ENCODE results near the gene PHF24. TPM values are rescaled to one million over a fixed set of nuclear protein-coding genes. Genes with fewer than 3 reads are reported as not detected.

Gene PHF24
- total RNA-seq, 5 donors from 2014 or later (not counting 1 experiment from before 2014, with no cell fraction given): not detected

DNA sequence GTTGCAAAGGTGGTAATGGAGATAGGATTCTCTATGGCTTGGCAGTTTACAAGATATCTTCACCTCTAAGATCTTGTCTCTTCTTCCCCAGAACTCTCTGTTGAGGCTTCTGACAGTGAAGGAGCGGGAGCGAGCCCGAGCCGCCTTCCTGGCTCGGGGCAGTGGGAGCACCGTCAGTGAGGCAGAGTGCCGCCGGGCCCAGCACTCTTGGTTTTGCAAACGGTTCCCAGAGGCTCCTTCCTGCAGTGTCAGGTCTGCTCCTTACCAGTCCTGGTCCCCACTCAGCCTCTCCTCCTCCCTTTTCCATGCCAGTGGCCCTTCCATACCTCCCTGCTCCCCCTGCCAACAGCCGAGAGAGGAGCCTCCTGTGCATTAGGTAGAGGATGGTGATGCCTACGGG, 18.9 kb downstream of the PHF24 start:
- DNase-seq (no peak), ATAC-seq (replicated peaks in 1 of 4) (no peak)
- 94% methylated on average over 7 of the region's 11 CpGs for WGBS (ENCODE audit: insufficient coverage)
- H3K4me3 Mint-ChIP-seq: no peak overlapping the region
- no peaks in the 10 kb centered on the region for H3K36me3 Mint-ChIP-seq
- POLR2A ChIA-PET: no interaction called here
- Histone ChIP-seq H3K4me1 (ENCODE audit: control insufficient read depth in 1 of 2, extremely low read depth in 1 of 2, insufficient read depth in 2 of 2, low read length in 2 of 2) (peaks cover under 1 to 4% of the 10 kb centered on the region in 2 experiments), H3K27me3 (replicated peaks in 1 of 2; ENCODE audit: control insufficient read depth in 2 of 2, extremely low read depth in 1 of 2, insufficient read depth in 2 of 2, low read length in 1 of 2) (peaks cover 0 to 24% of the 10 kb centered on the region in 2 experiments), H3K4me3 (ENCODE audit: control insufficient read depth in 1 of 2, extremely low read depth in 1 of 2, low read length in 1 of 2) (no peak overlapping the region), H3K9me3 (no peaks in the 10 kb centered on the region), H3K27ac (ENCODE audit: low read length) (no peak overlapping the region), H3K36me3 (ENCODE audit: control insufficient read depth in 2 of 2, extremely low read depth in 1 of 2, insufficient read depth in 1 of 2, low read length in 1 of 2) (no peaks in the 10 kb centered on the region)
- peaks cover 0 to 4% of the 10 kb centered on the region in 2 donors for H3K27me3 Mint-ChIP-seq
- peaks cover 0 to 4% (median under 1%) of the 10 kb centered on the region in 3 donors for H3K4me1 Mint-ChIP-seq
- CTCF ChIA-PET: no interaction called here
- H3K9me3 Mint-ChIP-seq: no peaks in the 10 kb centered on the region
- H3K27ac Mint-ChIP-seq: no peak overlapping the region

GRCh38 chr9:34980181-34980761, 22.2 kb downstream of the PHF24 start:
- H3K27me3 Mint-ChIP-seq: peaks cover 0 to 4% of the 10 kb centered on the region in 2 donors
- peaks cover 27 to 29% of the 10 kb centered on the region in 2 experiments for H3K4me1 ChIP-seq (ENCODE audit: control insufficient read depth in 1 of 2, extremely low read depth in 1 of 2, insufficient read depth in 2 of 2, low read length in 2 of 2)
- DNase-seq: no peak
- ChIA-PET POLR2A (no interaction called here), CTCF (interaction anchor here in 1 of 2 donors (0.6 kb wide), 1 partner anchor 34 kb away, joined by 5 read pairs; no protein-coding TSS in a partner anchor)
- no peaks in the 10 kb centered on the region for H3K9me3 Mint-ChIP-seq
- no peaks in the 10 kb centered on the region for H3K9me3 ChIP-seq
- no peak overlapping the region for H3K4me3 ChIP-seq (ENCODE audit: control insufficient read depth in 1 of 2, extremely low read depth in 1 of 2, low read length in 1 of 2)
- H3K27ac ChIP-seq (ENCODE audit: low read length): no peak overlapping the region
- H3K27me3 ChIP-seq (replicated peaks in 1 of 2; ENCODE audit: control insufficient read depth in 2 of 2, extremely low read depth in 1 of 2, insufficient read depth in 2 of 2, low read length in 1 of 2): peaks cover 0 to 24% of the 10 kb centered on the region in 2 experiments
- no peak overlapping the region for H3K4me3 Mint-ChIP-seq
- no peaks in the 10 kb centered on the region for H3K36me3 Mint-ChIP-seq
- 84% methylated on average over 2 of the region's 11 CpGs for WGBS (ENCODE audit: insufficient coverage)
- peaks cover 29 to 34% (median 33%) of the 10 kb centered on the region in 3 donors for H3K4me1 Mint-ChIP-seq
- H3K27ac Mint-ChIP-seq: no peak overlapping the region
- no peak for ATAC-seq (replicated peaks in 1 of 4)
- H3K36me3 ChIP-seq (ENCODE audit: control insufficient read depth in 2 of 2, extremely low read depth in 1 of 2, insufficient read depth in 1 of 2, low read length in 1 of 2): no peaks in the 10 kb centered on the region

- no peaks in the 10 kb centered on the region for H3K9me3 Mint-ChIP-seq
- no peaks in the 10 kb centered on the region for H3K27me3 Mint-ChIP-seq
- no peak overlapping the region for H3K4me3 ChIP-seq (ENCODE audit: control insufficient read depth in 1 of 2, extremely low read depth in 1 of 2, low read length in 1 of 2)
- CTCF ChIA-PET: interaction anchor here in 1 of 2 donors (0.6 kb wide), 1 partner anchor 351 kb away, joined by 3 read pairs; no protein-coding TSS in a partner anchor
- peaks cover 47 to 54% (median 52%) of the 10 kb centered on the region in 3 donors for H3K4me1 Mint-ChIP-seq
- 56% methylated on average over 6 of the region's 7 CpGs for WGBS (ENCODE audit: insufficient coverage)
- H3K36me3 Mint-ChIP-seq: no peaks in the 10 kb centered on the region
- H3K27me3 ChIP-seq (replicated peaks in 1 of 2; ENCODE audit: control insufficient read depth in 2 of 2, extremely low read depth in 1 of 2, insufficient read depth in 2 of 2, low read length in 1 of 2): peaks cover 0 to 13% of the 10 kb centered on the region in 2 experiments
- ATAC-seq (replicated peaks in 1 of 4): no peak
- no peaks in the 10 kb centered on the region for H3K9me3 ChIP-seq
- no peaks in the 10 kb centered on the region for H3K36me3 ChIP-seq (ENCODE audit: control insufficient read depth in 2 of 2, extremely low read depth in 1 of 2, insufficient read depth in 1 of 2, low read length in 1 of 2)
- H3K4me1 ChIP-seq (ENCODE audit: control insufficient read depth in 1 of 2, extremely low read depth in 1 of 2, insufficient read depth in 2 of 2, low read length in 2 of 2): peaks cover 44 to 50% of the 10 kb centered on the region in 2 experiments
- no peak overlapping the region for H3K27ac ChIP-seq (ENCODE audit: low read length)
- peak overlapping the region; percentile 78 to 88 for H3K27ac Mint-ChIP-seq
- peak overlapping the region in 1 of 3 donors; percentile 57 for H3K4me3 Mint-ChIP-seq
- POLR2A ChIA-PET: no interaction called here
- DNase-seq: no peak
Observed at GRCh38 chr9:34982361-34982760, 24.3 kb downstream of the PHF24 start.

DNA sequence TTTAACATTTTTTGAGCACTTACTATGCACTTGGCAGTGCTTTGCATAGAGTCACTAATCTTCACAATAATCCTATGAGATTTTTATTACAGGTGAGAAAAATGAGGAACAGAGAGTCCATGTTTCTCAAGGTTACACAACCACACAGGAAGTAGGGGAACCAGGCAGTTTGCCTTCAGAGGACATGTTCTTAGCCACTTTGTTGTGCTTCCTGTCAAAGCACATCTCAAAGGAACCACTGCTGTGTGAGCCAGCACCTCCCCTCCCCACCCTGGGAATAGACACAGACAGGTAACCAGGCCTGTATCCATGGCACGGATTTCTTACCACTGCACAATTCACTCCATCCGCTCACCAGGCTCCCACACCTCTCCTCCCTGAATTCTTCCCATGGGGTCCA, 25.1 kb downstream of the PHF24 start:
- peak; percentile 36 to 68 (median 53) for ATAC-seq (replicated peaks in 1 of 4)
- CTCF ChIA-PET: interaction anchor here in 1 of 2 donors (0.6 kb wide), 1 partner anchor 99 kb away, joined by 3 read pairs; no protein-coding TSS in a partner anchor
- Histone ChIP-seq H3K9me3 (no peaks in the 10 kb centered on the region), H3K27ac (ENCODE audit: low read length) (peak overlapping the region; percentile 4), H3K4me3 (ENCODE audit: control insufficient read depth in 1 of 2, extremely low read depth in 1 of 2, low read length in 1 of 2) (no peak overlapping the region), H3K36me3 (ENCODE audit: control insufficient read depth in 2 of 2, extremely low read depth in 1 of 2, insufficient read depth in 1 of 2, low read length in 1 of 2) (no peaks in the 10 kb centered on the region), H3K4me1 (ENCODE audit: control insufficient read depth in 1 of 2, extremely low read depth in 1 of 2, insufficient read depth in 2 of 2, low read length in 2 of 2) (peaks cover 46 to 57% of the 10 kb centered on the region in 2 experiments), H3K27me3 (replicated peaks in 1 of 2; ENCODE audit: control insufficient read depth in 2 of 2, extremely low read depth in 1 of 2, insufficient read depth in 2 of 2, low read length in 1 of 2) (peaks cover 0 to 7% of the 10 kb centered on the region in 2 experiments)
- 0% methylated on average over 1 of the region's 2 CpGs for WGBS (ENCODE audit: insufficient coverage)
- DNase-seq: peak in 8 of 35 experiments; percentile 16 to 41 (median 24)
- peak overlapping the region in 1 of 3 donors; percentile 57 for H3K4me3 Mint-ChIP-seq
- POLR2A ChIA-PET: no interaction called here
- H3K4me1 Mint-ChIP-seq: peaks cover 50 to 62% (median 59%) of the 10 kb centered on the region in 3 donors
- no peaks in the 10 kb centered on the region for H3K36me3 Mint-ChIP-seq
- H3K27ac Mint-ChIP-seq: peak overlapping the region; percentile 78 to 88
- H3K9me3 Mint-ChIP-seq: no peaks in the 10 kb centered on the region
- H3K27me3 Mint-ChIP-seq: no peaks in the 10 kb centered on the region

DNA sequence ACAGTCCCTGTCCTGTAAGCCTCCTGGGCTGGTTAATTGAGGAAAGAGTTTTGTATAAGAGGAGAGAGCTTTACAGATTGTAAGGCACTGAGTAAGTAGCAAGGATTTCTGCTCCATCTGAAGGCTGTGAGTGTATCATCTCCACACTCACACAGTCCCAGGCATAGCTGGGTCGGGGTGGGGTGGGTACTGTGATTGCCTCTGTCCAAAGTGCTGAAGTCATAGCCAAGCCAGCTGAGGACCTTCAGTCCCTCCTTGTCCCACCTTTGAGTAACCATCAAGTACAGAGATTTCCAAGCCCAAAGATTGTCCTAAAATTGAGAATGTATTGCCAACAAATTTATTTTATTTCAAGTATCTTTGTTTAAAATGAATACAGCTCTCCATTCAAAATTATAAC, 26.0 kb downstream of the PHF24 start:
- DNase-seq (peak in 12 of 35 experiments; percentile 10 to 67 (median 26)), ATAC-seq (replicated peaks in 1 of 4) (no peak)
- CTCF ChIA-PET: interaction anchor here (0.6 to 2.2 kb wide), 7 partner anchors 11 to 511 kb away, joined by 3 to 23 read pairs (median 4); no protein-coding TSS in a partner anchor
- Histone ChIP-seq H3K4me3 (ENCODE audit: control insufficient read depth in 1 of 2, extremely low read depth in 1 of 2, low read length in 1 of 2) (no peak overlapping the region), H3K9me3 (no peaks in the 10 kb centered on the region), H3K27ac (ENCODE audit: low read length) (peak overlapping the region; percentile 4), H3K4me1 (ENCODE audit: control insufficient read depth in 1 of 2, extremely low read depth in 1 of 2, insufficient read depth in 2 of 2, low read length in 2 of 2) (peaks cover 50 to 65% of the 10 kb centered on the region in 2 experiments), H3K36me3 (ENCODE audit: control insufficient read depth in 2 of 2, extremely low read depth in 1 of 2, insufficient read depth in 1 of 2, low read length in 1 of 2) (no peaks in the 10 kb centered on the region), H3K27me3 (replicated peaks in 1 of 2; ENCODE audit: control insufficient read depth in 2 of 2, extremely low read depth in 1 of 2, insufficient read depth in 2 of 2, low read length in 1 of 2) (no peaks in the 10 kb centered on the region)
- Mint-ChIP-seq H3K36me3 (no peaks in the 10 kb centered on the region), H3K27ac (peak overlapping the region; percentile 78 to 88), H3K4me1 (peaks cover 58 to 70% (median 66%) of the 10 kb centered on the region in 3 donors), H3K4me3 (peak overlapping the region in 1 of 3 donors; percentile 57), H3K9me3 (no peaks in the 10 kb centered on the region), H3K27me3 (no peaks in the 10 kb centered on the region)
- POLR2A ChIA-PET: no interaction called here
- WGBS (ENCODE audit: insufficient coverage): no CpG with 5 or more reads among the region's 1 CpG

DNA sequence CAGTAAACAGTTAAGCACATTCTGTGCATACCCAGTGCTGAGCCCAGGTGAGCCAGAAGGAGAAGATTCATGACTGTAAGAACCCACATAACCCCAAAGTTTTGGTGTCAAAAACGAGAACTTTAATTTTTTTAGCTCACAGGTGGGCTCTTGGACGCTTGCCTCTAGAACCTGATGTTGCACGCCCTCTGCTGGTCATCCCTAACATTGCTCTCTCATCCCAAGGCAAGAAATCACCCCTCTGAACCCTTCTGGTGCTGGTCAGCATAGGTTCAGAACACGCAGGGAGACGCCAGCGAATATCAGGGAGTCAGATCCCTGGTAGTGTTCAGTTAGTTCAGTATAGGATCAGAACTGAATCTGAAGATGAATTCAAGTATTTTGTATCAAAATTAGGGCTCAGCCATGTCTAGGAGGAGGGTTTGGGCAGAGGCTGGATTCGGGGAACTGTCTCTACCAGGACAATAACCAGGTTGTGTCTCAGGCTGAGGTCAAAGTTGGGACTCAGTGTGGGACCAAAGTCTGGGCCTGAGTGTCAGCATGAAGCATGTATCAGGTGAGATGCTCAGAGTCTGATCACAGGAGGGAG, 27.3 kb downstream of the PHF24 start:
- peaks cover 0 to 4% of the 10 kb centered on the region in 2 experiments for H3K27me3 ChIP-seq (replicated peaks in 1 of 2; ENCODE audit: control insufficient read depth in 2 of 2, extremely low read depth in 1 of 2, insufficient read depth in 2 of 2, low read length in 1 of 2)
- H3K4me1 ChIP-seq (ENCODE audit: control insufficient read depth in 1 of 2, extremely low read depth in 1 of 2, insufficient read depth in 2 of 2, low read length in 2 of 2): peaks cover 50 to 70% of the 10 kb centered on the region in 2 experiments
- no peak overlapping the region for H3K27ac ChIP-seq (ENCODE audit: low read length)
- ATAC-seq (replicated peaks in 1 of 4) (no peak), DNase-seq (peak in 25 of 35 experiments; percentile 8 to 75 (median 31))
- no peaks in the 10 kb centered on the region for H3K27me3 Mint-ChIP-seq
- POLR2A ChIA-PET: no interaction called here
- no peaks in the 10 kb centered on the region for H3K9me3 Mint-ChIP-seq
- peak overlapping the region; percentile 30 to 38 for H3K27ac Mint-ChIP-seq
- no peak overlapping the region for H3K4me3 ChIP-seq (ENCODE audit: control insufficient read depth in 1 of 2, extremely low read depth in 1 of 2, low read length in 1 of 2)
- 29% methylated on average over 5 of the region's 7 CpGs for WGBS (ENCODE audit: insufficient coverage)
- H3K36me3 Mint-ChIP-seq: no peaks in the 10 kb centered on the region
- CTCF ChIA-PET: interaction anchor here (0.6 to 2.2 kb wide), 6 partner anchors 9 to 846 kb away, joined by 4 to 23 read pairs (median 4); no protein-coding TSS in a partner anchor
- H3K4me3 Mint-ChIP-seq: peak overlapping the region in 1 of 3 donors; percentile 12
- H3K4me1 Mint-ChIP-seq: peaks cover 65 to 74% (median 72%) of the 10 kb centered on the region in 3 donors
- no peaks in the 10 kb centered on the region for H3K36me3 ChIP-seq (ENCODE audit: control insufficient read depth in 2 of 2, extremely low read depth in 1 of 2, insufficient read depth in 1 of 2, low read length in 1 of 2)
- no peaks in the 10 kb centered on the region for H3K9me3 ChIP-seq
